Stimulated activated naive CD8-positive, alpha-beta T cell treated with anti-CD3 and anti-CD28 coated beads, Interleukin-15, Interleukin-2, amounts not matched to agents 100 ng/mL and 50 ng/mL, for 24 hours (primary cell): Measurements from ENCODE around the gene CCDC178.
"Not testable (repeated sequence)": the region's sequence is repeated elsewhere in the genome, so short reads cannot be mapped to it uniquely, and the experiment has no call there.

Experiments used
- H3K27ac Mint-ChIP-seq: one replicate; pipeline ENCODE4 v1.8.0; 2021; ENCODE audit warnings: mild to moderate bottlenecking, mixed read lengths
- H3K27me3 Mint-ChIP-seq: one replicate; pipeline ENCODE4 v1.8.0; 2021; ENCODE audit warnings: mixed read lengths
- H3K36me3 Mint-ChIP-seq: one replicate; pipeline ENCODE4 v1.8.0; 2021; ENCODE audit warnings: low read depth, mixed read lengths
- H3K4me1 Mint-ChIP-seq: one replicate; pipeline ENCODE4 v1.8.0; 2021; ENCODE audit warnings: low read depth, mixed read lengths
- H3K4me3 Mint-ChIP-seq: one replicate; pipeline ENCODE4 v1.8.0; 2021; ENCODE audit warnings: mild to moderate bottlenecking, mixed read lengths
- H3K9me3 Mint-ChIP-seq: one replicate; pipeline ENCODE4 v1.8.0; 2021; ENCODE audit warnings: mixed read lengths

The CCDC178 gene

DNA sequence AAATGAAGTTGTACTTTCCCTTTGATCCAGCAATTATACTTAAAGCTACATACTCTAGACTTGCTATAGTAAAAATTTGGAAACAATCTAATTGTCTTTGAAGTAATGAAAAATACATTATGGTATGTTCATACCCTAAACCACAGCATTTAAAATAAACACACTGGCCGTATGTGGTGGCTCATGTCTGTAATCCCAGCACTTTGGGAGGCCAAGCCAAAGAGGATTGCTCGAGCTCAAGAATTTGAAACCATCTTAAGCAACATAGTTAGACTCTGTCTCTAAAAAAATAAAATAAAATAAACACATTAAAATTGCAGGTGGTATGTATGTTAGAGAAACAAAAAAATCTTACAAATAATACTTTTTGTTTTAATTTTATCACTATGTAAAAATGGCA is 459.6 kb downstream of the CCDC178 start:
- Mint-ChIP-seq H3K4me3 (no peak overlapping the region), H3K9me3 (no peaks in the 10 kb centered on the region), H3K36me3 (no peaks in the 10 kb centered on the region), H3K27me3 (no peaks in the 10 kb centered on the region), H3K27ac (no peak overlapping the region), H3K4me1 (no peaks in the 10 kb centered on the region)

DNA sequence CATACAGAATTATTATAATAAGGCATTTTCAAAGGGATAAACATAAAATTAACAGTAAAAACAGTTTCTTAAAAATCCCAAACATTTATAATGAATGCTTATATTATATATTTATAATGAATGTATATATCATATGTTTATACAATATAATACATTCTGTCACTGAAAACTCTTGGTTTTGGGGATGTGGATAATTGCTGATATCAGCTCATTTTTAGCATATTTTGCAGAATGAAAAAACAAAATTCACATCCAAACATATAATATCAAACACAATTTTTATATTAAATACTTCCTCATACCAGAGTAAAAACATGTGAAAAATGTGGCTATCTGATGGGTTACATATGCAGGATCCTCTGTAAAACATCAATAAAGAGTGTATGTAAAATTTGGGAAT is 465.0 kb downstream of the CCDC178 start:
- Mint-ChIP-seq H3K4me3 (no peak overlapping the region), H3K27ac (no peak overlapping the region), H3K27me3 (no peaks in the 10 kb centered on the region), H3K36me3 (no peaks in the 10 kb centered on the region), H3K9me3 (peaks cover 3% of the 10 kb centered on the region), H3K4me1 (no peaks in the 10 kb centered on the region)

GRCh38 chr18:32975163-32975436 is 465.4 kb downstream of the CCDC178 start:
- H3K27me3 Mint-ChIP-seq = no peaks in the 10 kb centered on the region
- H3K36me3 Mint-ChIP-seq = no peaks in the 10 kb centered on the region
- no peaks in the 10 kb centered on the region for H3K4me1 Mint-ChIP-seq
- H3K27ac Mint-ChIP-seq = no peak overlapping the region
- no peak overlapping the region for H3K4me3 Mint-ChIP-seq
- peaks cover 3% of the 10 kb centered on the region for H3K9me3 Mint-ChIP-seq

GRCh38 chr18:32974421-32975162 is 465.9 kb downstream of the CCDC178 start:
- Mint-ChIP-seq H3K4me3 (no peak overlapping the region), H3K27me3 (no peaks in the 10 kb centered on the region), H3K9me3 (peaks cover 3% of the 10 kb centered on the region), H3K4me1 (no peaks in the 10 kb centered on the region), H3K36me3 (no peaks in the 10 kb centered on the region), H3K27ac (no peak overlapping the region)

DNA sequence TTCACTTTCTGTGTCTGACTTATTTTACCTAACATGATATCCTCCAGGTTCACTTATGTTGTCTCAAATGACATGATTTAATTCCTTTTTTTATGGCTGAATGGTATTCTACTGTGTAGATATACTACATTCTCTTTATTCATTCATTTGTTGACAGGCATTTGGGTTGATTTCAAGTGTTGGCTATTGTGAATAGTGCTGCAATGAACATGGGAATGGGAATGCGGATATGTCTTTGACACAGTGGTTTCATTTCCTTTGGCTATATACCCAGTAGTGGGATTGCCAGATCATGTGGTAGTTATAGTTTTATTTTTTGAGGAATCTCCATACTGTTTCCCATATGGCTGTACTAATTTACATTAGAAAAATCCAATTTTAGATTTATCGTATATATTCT is 472.3 kb downstream of the CCDC178 start:
- H3K27ac Mint-ChIP-seq = no peak overlapping the region
- no peaks in the 10 kb centered on the region for H3K36me3 Mint-ChIP-seq
- no peak overlapping the region for H3K4me3 Mint-ChIP-seq
- H3K9me3 Mint-ChIP-seq = peaks cover 3% of the 10 kb centered on the region
- no peaks in the 10 kb centered on the region for H3K4me1 Mint-ChIP-seq
- H3K27me3 Mint-ChIP-seq = no peaks in the 10 kb centered on the region

- no peak overlapping the region for H3K27ac Mint-ChIP-seq
- no peaks in the 10 kb centered on the region for H3K36me3 Mint-ChIP-seq
- H3K4me3 Mint-ChIP-seq = no peak overlapping the region
- H3K9me3 Mint-ChIP-seq = no peaks in the 10 kb centered on the region
- no peaks in the 10 kb centered on the region for H3K4me1 Mint-ChIP-seq
- H3K27me3 Mint-ChIP-seq = no peaks in the 10 kb centered on the region
These were observed 474.4 kb downstream of the CCDC178 start for GRCh38 chr18:32966141-32966540.

- H3K27me3 Mint-ChIP-seq = no peaks in the 10 kb centered on the region
- H3K36me3 Mint-ChIP-seq = no peaks in the 10 kb centered on the region
- H3K27ac Mint-ChIP-seq = no peak overlapping the region
- no peaks in the 10 kb centered on the region for H3K4me1 Mint-ChIP-seq
- no peak overlapping the region for H3K4me3 Mint-ChIP-seq
- H3K9me3 Mint-ChIP-seq = peaks cover 4% of the 10 kb centered on the region
These were observed 479.0 kb downstream of the CCDC178 start for GRCh38 chr18:32961538-32961937.

GRCh38 chr18:32958746-32959145 is 481.8 kb downstream of the CCDC178 start:
- Mint-ChIP-seq H3K4me3 (no peak overlapping the region), H3K4me1 (no peaks in the 10 kb centered on the region), H3K36me3 (no peaks in the 10 kb centered on the region), H3K27me3 (no peaks in the 10 kb centered on the region), H3K27ac (no peak overlapping the region), H3K9me3 (peaks cover 8% of the 10 kb centered on the region)

- Mint-ChIP-seq H3K9me3 (peaks cover 8% of the 10 kb centered on the region), H3K27me3 (no peaks in the 10 kb centered on the region), H3K36me3 (no peaks in the 10 kb centered on the region), H3K27ac (no peak overlapping the region), H3K4me3 (no peak overlapping the region), H3K4me1 (no peaks in the 10 kb centered on the region)
These were observed 483.8 kb downstream of the CCDC178 start for GRCh38 chr18:32956591-32957315.

DNA sequence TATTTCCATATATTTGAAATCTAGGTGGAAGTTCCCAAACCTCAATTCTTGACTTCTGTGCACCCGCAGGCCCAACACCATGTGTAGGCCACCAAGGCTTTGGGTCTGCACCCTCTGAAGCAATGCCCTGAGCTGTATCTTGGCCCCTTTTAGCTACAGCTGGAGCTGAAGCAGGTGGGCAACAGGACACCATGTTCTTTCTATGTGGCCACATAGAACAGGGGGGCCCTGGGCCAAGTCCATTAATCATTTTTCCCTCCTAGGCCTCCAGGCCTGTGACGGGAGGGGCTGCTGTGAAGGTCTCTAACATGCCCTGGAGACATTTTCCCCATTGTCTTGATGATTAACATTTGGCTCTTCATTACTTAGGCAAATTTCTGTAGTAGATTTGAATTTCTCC is 488.2 kb downstream of the CCDC178 start:
- not testable (repeated sequence) for H3K4me1 Mint-ChIP-seq, H3K27ac Mint-ChIP-seq, H3K36me3 Mint-ChIP-seq, H3K9me3 Mint-ChIP-seq, H3K4me3 Mint-ChIP-seq, H3K27me3 Mint-ChIP-seq

GRCh38 chr18:32937597-32937996 is 502.9 kb downstream of the CCDC178 start:
- no peaks in the 10 kb centered on the region for H3K4me1 Mint-ChIP-seq
- no peak overlapping the region for H3K4me3 Mint-ChIP-seq
- peaks cover 3% of the 10 kb centered on the region for H3K9me3 Mint-ChIP-seq
- H3K27ac Mint-ChIP-seq = no peak overlapping the region
- no peaks in the 10 kb centered on the region for H3K27me3 Mint-ChIP-seq
- H3K36me3 Mint-ChIP-seq = no peaks in the 10 kb centered on the region

DNA sequence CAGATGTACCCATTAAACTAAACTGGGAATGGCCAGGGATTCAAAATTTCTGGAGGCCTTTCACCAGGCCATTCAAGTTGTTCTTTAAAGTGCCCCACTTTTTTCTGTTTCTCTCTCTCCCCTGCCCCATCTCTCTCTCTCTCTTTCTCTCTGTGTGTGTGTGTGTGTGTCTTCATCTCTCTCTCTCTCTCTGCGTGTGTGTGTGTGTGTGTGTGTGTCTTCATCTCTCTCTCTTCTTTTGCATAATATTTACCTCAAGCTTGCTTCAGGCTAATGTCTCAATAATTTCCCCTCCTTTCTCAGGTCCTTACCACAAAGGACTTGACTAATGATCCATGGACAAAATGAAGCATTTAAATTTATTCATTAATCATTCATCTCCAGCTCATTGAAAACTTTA is 503.5 kb downstream of the CCDC178 start:
- Mint-ChIP-seq H3K4me3 (no peak overlapping the region), H3K9me3 (peaks cover 3% of the 10 kb centered on the region), H3K36me3 (no peaks in the 10 kb centered on the region), H3K4me1 (no peaks in the 10 kb centered on the region), H3K27ac (no peak overlapping the region), H3K27me3 (no peaks in the 10 kb centered on the region)

- Mint-ChIP-seq H3K36me3 (no peaks in the 10 kb centered on the region), H3K27me3 (no peaks in the 10 kb centered on the region), H3K9me3 (peaks cover 3% of the 10 kb centered on the region), H3K27ac (no peak overlapping the region), H3K4me3 (no peak overlapping the region), H3K4me1 (no peaks in the 10 kb centered on the region)
These were observed 506.3 kb downstream of the CCDC178 start for GRCh38 chr18:32934201-32934600.

DNA sequence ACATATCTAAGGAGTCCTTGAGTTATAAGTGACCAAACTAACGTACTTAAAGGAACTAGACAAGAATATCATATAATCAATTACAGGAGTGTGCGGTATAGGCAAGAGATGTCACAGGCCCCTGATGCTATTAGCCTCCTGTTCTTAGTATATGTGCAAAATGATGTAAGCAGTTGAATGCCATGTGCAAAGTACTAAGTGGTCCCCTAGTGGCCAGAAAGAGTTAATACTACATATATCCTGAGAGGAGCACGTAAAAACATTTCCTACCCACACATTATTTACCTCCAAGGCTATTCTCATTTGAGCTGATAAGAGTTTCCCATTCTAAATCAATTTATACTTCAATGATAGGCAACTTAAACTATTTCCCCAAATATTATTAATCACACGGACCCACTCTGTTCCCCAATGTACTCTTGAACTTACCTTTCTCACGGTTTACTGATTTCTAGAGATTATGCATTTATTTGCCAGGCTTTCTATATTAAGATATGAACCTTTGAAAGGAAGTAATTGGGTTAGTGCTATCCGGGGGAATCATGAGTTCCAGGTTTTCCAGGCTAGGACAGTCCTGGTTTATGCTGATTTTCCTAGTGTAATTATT is 509.7 kb downstream of the CCDC178 start:
- Mint-ChIP-seq H3K27ac (no peak overlapping the region), H3K36me3 (no peaks in the 10 kb centered on the region), H3K27me3 (no peaks in the 10 kb centered on the region), H3K4me1 (no peaks in the 10 kb centered on the region), H3K9me3 (peaks cover 3% of the 10 kb centered on the region), H3K4me3 (no peak overlapping the region)

- Mint-ChIP-seq H3K4me1 (no peaks in the 10 kb centered on the region), H3K36me3 (no peaks in the 10 kb centered on the region), H3K9me3 (no peaks in the 10 kb centered on the region), H3K27me3 (no peaks in the 10 kb centered on the region), H3K4me3 (no peak overlapping the region), H3K27ac (no peak overlapping the region)
These were observed 511.3 kb downstream of the CCDC178 start for GRCh38 chr18:32929213-32929612.
